ENCODE data around the gene ZNF496.
"Not testable (repeated sequence)": the region's sequence is repeated elsewhere in the genome, so short reads cannot be mapped to it uniquely, and the experiment has no call there.

Gene ZNF496

GRCh38 chr1:247378334-247379073, 46.8 kb upstream of the ZNF496 start (continued):
- TF ChIP-seq ZBTB26 (tag by site-specific recombination; optimal IDR thresholded peaks at IDR 0.05), result no peak
- TF ChIP-seq ZNF707 (tag by site-specific recombination; IDR thresholded peaks at IDR 0.05), result no peak
- no peak for TF ChIP-seq ZNF324 (tag by site-specific recombination; IDR thresholded peaks at IDR 0.05)
- TF ChIP-seq, protein P1, sequence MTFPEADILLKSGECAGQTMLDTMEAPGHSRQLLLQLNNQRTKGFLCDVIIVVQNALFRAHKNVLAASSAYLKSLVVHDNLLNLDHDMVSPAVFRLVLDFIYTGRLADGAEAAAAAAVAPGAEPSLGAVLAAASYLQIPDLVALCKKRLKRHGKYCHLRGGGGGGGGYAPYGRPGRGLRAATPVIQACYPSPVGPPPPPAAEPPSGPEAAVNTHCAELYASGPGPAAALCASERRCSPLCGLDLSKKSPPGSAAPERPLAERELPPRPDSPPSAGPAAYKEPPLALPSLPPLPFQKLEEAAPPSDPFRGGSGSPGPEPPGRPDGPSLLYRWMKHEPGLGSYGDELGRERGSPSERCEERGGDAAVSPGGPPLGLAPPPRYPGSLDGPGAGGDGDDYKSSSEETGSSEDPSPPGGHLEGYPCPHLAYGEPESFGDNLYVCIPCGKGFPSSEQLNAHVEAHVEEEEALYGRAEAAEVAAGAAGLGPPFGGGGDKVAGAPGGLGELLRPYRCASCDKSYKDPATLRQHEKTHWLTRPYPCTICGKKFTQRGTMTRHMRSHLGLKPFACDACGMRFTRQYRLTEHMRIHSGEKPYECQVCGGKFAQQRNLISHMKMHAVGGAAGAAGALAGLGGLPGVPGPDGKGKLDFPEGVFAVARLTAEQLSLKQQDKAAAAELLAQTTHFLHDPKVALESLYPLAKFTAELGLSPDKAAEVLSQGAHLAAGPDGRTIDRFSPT (tag by site-specific recombination; IDR thresholded peaks at IDR 0.05), result no peak
- TF ChIP-seq, protein P2, sequence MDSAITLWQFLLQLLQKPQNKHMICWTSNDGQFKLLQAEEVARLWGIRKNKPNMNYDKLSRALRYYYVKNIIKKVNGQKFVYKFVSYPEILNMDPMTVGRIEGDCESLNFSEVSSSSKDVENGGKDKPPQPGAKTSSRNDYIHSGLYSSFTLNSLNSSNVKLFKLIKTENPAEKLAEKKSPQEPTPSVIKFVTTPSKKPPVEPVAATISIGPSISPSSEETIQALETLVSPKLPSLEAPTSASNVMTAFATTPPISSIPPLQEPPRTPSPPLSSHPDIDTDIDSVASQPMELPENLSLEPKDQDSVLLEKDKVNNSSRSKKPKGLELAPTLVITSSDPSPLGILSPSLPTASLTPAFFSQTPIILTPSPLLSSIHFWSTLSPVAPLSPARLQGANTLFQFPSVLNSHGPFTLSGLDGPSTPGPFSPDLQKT (IDR thresholded peaks at IDR 0.05; ENCODE audit: borderline replicate concordance, low read depth, low read length), result no peak

GRCh38 chr1:247377656-247378055, 46.0 kb upstream of the ZNF496 start:
- H3K27ac ChIP-seq (ENCODE audit: extremely low read depth, low read depth, low read length); POLR2A ChIA-PET; H3K4me3 ChIP-seq (ENCODE audit: low read depth, low read length); H3K36me3 ChIP-seq (ENCODE audit: control insufficient read depth in 2 of 2, insufficient read depth in 1 of 2, low read length in 2 of 2); H3K9me3 ChIP-seq (ENCODE audit: control insufficient read depth, insufficient read depth, low read depth, low read length); CTCF ChIA-PET; H3K4me1 ChIP-seq (ENCODE audit: control insufficient read depth, insufficient read depth, low read length): not testable (repeated sequence)

DNA sequence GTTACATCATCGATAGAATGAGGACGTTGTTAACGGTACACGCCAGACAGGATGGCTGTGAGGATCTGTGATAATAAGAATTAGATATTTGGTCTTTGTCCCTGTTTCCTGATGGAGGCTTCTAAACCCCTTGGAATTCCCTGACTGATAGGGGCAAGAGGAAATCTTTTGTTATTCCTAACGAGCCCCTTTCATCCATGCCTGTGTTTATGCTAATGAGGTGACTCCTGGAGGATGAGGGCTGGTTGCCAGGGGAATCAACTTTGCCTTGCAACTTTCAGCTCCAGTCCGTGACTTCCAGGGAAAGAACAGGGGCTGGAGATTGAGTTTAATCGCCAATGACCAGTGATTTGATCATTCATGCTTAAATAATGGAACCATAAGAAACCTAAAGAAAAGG, 45.0 kb upstream of the ZNF496 start:
- Histone ChIP-seq H3K4me3 (ENCODE audit: low read depth, low read length) (no peak overlapping the region), H3K36me3 (ENCODE audit: control insufficient read depth in 2 of 2, insufficient read depth in 1 of 2, low read length in 2 of 2) (no peaks in the 10 kb centered on the region), H3K9me3 (ENCODE audit: control insufficient read depth, insufficient read depth, low read depth, low read length) (no peaks in the 10 kb centered on the region), H3K4me1 (ENCODE audit: control insufficient read depth, insufficient read depth, low read length) (no peaks in the 10 kb centered on the region), H3K27ac (ENCODE audit: extremely low read depth, low read depth, low read length) (no peak overlapping the region)
- CTCF ChIA-PET, result no interaction called here
- POLR2A ChIA-PET, result no interaction called here
- TF ChIP-seq KLF10 (tag by site-specific recombination; IDR thresholded peaks at IDR 0.05), result no peak
- TF ChIP-seq ZSCAN30 (tag by site-specific recombination; IDR thresholded peaks at IDR 0.05), result no peak
- TF ChIP-seq, protein P3, sequence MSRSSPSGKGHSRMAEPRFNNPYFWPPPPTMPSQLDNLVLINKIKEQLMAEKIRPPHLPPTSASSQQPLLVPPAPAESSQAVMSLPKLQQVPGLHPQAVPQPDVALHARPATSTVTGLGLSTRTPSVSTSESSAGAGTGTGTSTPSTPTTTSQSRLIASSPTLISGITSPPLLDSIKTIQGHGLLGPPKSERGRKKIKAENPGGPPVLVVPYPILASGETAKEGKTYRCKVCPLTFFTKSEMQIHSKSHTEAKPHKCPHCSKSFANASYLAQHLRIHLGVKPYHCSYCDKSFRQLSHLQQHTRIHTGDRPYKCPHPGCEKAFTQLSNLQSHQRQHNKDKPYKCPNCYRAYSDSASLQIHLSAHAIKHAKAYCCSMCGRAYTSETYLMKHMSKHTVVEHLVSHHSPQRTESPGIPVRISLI (tag by site-specific recombination; IDR thresholded peaks at IDR 0.05), result no peak
- no peak for TF ChIP-seq ZNF785 (tag by site-specific recombination; IDR thresholded peaks at IDR 0.05)
- no peak for TF ChIP-seq ZNF654 (tag by site-specific recombination; IDR thresholded peaks at IDR 0.05; ENCODE audit: low read depth)
- no peak for TF ChIP-seq KLF16 (tag by site-specific recombination; IDR thresholded peaks at IDR 0.05)
- no peak for TF ChIP-seq YY2 (tag by site-specific recombination; IDR thresholded peaks at IDR 0.05)
- no peak for TF ChIP-seq FEZF1 (tag by site-specific recombination; IDR thresholded peaks at IDR 0.05)
- no peak for TF ChIP-seq ZXDB (tag by site-specific recombination; IDR thresholded peaks at IDR 0.05)
- no peak for TF ChIP-seq ZNF184 (tag by site-specific recombination; IDR thresholded peaks at IDR 0.05)
- no peak for TF ChIP-seq ZFP37 (tag by site-specific recombination; IDR thresholded peaks at IDR 0.05)
- TF ChIP-seq KLF9 (tag by site-specific recombination; IDR thresholded peaks at IDR 0.05; ENCODE audit: low read depth), result no peak
- no peak for TF ChIP-seq ZNF596 (tag by site-specific recombination; IDR thresholded peaks at IDR 0.05)
- no peak for TF ChIP-seq ZNF776 (tag by site-specific recombination; IDR thresholded peaks at IDR 0.05; ENCODE audit: borderline replicate concordance)
- no peak for TF ChIP-seq REPIN1 (tag by site-specific recombination; IDR thresholded peaks at IDR 0.05; ENCODE audit: low read depth)
- TF ChIP-seq, protein P4, sequence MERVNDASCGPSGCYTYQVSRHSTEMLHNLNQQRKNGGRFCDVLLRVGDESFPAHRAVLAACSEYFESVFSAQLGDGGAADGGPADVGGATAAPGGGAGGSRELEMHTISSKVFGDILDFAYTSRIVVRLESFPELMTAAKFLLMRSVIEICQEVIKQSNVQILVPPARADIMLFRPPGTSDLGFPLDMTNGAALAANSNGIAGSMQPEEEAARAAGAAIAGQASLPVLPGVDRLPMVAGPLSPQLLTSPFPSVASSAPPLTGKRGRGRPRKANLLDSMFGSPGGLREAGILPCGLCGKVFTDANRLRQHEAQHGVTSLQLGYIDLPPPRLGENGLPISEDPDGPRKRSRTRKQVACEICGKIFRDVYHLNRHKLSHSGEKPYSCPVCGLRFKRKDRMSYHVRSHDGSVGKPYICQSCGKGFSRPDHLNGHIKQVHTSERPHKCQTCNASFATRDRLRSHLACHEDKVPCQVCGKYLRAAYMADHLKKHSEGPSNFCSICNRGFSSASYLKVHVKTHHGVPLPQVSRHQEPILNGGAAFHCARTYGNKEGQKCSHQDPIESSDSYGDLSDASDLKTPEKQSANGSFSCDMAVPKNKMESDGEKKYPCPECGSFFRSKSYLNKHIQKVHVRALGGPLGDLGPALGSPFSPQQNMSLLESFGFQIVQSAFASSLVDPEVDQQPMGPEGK (tag by site-specific recombination; IDR thresholded peaks at IDR 0.05), result no peak
- no peak for TF ChIP-seq ZNF2 (tag by site-specific recombination; IDR thresholded peaks at IDR 0.05)
